HG03520 (cell line): ENCODE measurements around the gene GOSR2.
"Not testable (repeated sequence)": the region's sequence is repeated elsewhere in the genome, so short reads cannot be mapped to it uniquely, and the experiment has no call there.

Source experiments
- ATAC-seq: cut with Tn5 transposase; IDR thresholded peaks from one replicate; pipeline ENCODE4 v1.9.1; 2021; ENCODE audit warnings: mild to moderate bottlenecking, moderate library complexity; ENCODE audit not compliant: unreplicated experiment

The GOSR2 gene

GRCh38 chr17:46928467-46929261 is 5.7 kb downstream of the GOSR2 start:
- ATAC-seq: no peak

GRCh38 chr17:46929413-46929812 is 6.5 kb downstream of the GOSR2 start:
- ATAC-seq: no peak

GRCh38 chr17:46930051-46930450 is 7.1 kb downstream of the GOSR2 start:
- no peak for ATAC-seq

- no peak for ATAC-seq
Observed at GRCh38 chr17:46931596-46931995, 8.6 kb downstream of the GOSR2 start.

- ATAC-seq: no peak
Observed at GRCh38 chr17:46935658-46936266, 12.8 kb downstream of the GOSR2 start.

GRCh38 chr17:46940692-46941404 is 17.9 kb downstream of the GOSR2 start:
- ATAC-seq: no peak

- ATAC-seq: no peak
Observed at GRCh38 chr17:46942441-46943217, 19.7 kb downstream of the GOSR2 start.

- no peak for ATAC-seq
Observed at GRCh38 chr17:46943218-46943500, 20.2 kb downstream of the GOSR2 start.

- no peak for ATAC-seq
Observed at GRCh38 chr17:46943501-46944393, 20.8 kb downstream of the GOSR2 start.

- no peak for ATAC-seq
Observed at GRCh38 chr17:46944931-46945330, 22.0 kb downstream of the GOSR2 start.

- no peak for ATAC-seq
Observed at GRCh38 chr17:46947216-46947615, 24.3 kb downstream of the GOSR2 start.

GRCh38 chr17:46948544-46948943 is 25.6 kb downstream of the GOSR2 start:
- no peak for ATAC-seq

GRCh38 chr17:46949291-46950174 is 26.6 kb downstream of the GOSR2 start:
- ATAC-seq: no peak

- ATAC-seq: no peak
Observed at GRCh38 chr17:46950342-46950996, 27.5 kb downstream of the GOSR2 start.

- ATAC-seq: no peak
Observed at GRCh38 chr17:46950997-46951621, 28.1 kb downstream of the GOSR2 start.

- ATAC-seq: no peak
Observed at GRCh38 chr17:46951706-46952105, 28.7 kb downstream of the GOSR2 start.

GRCh38 chr17:46952115-46952514 is 29.2 kb downstream of the GOSR2 start:
- ATAC-seq: no peak

- not testable (repeated sequence) for ATAC-seq
Observed at GRCh38 chr17:46953191-46953590, 30.2 kb downstream of the GOSR2 start.
